ENCODE measurements around the gene SQSTM1. TPM values are rescaled to one million over a fixed set of nuclear protein-coding genes. Genes with fewer than 3 reads are reported as not detected.
"Not testable (repeated sequence)": the region's sequence is repeated elsewhere in the genome, so short reads cannot be mapped to it uniquely, and the experiment has no call there.

SQSTM1 gene
- total RNA-seq, 1 donor from 2014 or later: 146 TPM

DNA sequence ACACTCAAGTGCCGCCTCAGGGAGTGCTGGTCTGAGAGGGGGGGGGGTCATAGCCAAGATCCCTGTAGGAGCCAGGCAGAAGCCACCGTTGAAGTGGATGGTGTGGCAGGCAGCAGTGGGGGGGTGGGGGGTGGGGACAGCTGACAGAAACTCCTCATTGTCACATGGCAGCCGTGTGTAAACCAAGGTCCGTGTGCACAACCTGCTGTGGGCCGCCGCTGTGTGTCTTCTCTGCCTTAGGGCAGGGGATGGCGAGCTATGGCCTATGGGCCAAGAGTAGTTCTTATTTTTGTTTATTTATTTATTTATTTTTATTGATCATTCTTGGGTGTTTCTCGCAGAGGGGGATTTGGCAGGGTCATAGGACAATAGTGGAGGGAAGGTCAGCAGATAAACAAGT, 13.4 kb downstream of the SQSTM1 start:
- Mint-ChIP-seq H3K9me3 (peaks cover 16% of the 10 kb centered on the region), H3K4me1 (no peaks in the 10 kb centered on the region), H3K27me3 (ENCODE audit: low read depth) (no peaks in the 10 kb centered on the region), H3K27ac (no peak overlapping the region), H3K4me3 (no peak overlapping the region), H3K36me3 (peaks cover 59% of the 10 kb centered on the region)
- no peak for DNase-seq (ENCODE audit: low spot score in 2 of 2, unreplicated experiment in 2 of 2)
- TF ChIP-seq, protein P1, sequence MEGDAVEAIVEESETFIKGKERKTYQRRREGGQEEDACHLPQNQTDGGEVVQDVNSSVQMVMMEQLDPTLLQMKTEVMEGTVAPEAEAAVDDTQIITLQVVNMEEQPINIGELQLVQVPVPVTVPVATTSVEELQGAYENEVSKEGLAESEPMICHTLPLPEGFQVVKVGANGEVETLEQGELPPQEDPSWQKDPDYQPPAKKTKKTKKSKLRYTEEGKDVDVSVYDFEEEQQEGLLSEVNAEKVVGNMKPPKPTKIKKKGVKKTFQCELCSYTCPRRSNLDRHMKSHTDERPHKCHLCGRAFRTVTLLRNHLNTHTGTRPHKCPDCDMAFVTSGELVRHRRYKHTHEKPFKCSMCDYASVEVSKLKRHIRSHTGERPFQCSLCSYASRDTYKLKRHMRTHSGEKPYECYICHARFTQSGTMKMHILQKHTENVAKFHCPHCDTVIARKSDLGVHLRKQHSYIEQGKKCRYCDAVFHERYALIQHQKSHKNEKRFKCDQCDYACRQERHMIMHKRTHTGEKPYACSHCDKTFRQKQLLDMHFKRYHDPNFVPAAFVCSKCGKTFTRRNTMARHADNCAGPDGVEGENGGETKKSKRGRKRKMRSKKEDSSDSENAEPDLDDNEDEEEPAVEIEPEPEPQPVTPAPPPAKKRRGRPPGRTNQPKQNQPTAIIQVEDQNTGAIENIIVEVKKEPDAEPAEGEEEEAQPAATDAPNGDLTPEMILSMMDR (IDR thresholded peaks at IDR 0.05; ENCODE audit: unreplicated experiment): no peak

GRCh38 chr5:179834871-179835270, 14.2 kb downstream of the SQSTM1 start:
- peaks cover 52% of the 10 kb centered on the region for H3K36me3 Mint-ChIP-seq
- not testable (repeated sequence) for H3K4me1 Mint-ChIP-seq; DNase-seq (ENCODE audit: low spot score in 2 of 2, unreplicated experiment in 2 of 2); H3K9me3 Mint-ChIP-seq; H3K4me3 Mint-ChIP-seq; H3K27me3 Mint-ChIP-seq (ENCODE audit: low read depth); H3K27ac Mint-ChIP-seq

DNA sequence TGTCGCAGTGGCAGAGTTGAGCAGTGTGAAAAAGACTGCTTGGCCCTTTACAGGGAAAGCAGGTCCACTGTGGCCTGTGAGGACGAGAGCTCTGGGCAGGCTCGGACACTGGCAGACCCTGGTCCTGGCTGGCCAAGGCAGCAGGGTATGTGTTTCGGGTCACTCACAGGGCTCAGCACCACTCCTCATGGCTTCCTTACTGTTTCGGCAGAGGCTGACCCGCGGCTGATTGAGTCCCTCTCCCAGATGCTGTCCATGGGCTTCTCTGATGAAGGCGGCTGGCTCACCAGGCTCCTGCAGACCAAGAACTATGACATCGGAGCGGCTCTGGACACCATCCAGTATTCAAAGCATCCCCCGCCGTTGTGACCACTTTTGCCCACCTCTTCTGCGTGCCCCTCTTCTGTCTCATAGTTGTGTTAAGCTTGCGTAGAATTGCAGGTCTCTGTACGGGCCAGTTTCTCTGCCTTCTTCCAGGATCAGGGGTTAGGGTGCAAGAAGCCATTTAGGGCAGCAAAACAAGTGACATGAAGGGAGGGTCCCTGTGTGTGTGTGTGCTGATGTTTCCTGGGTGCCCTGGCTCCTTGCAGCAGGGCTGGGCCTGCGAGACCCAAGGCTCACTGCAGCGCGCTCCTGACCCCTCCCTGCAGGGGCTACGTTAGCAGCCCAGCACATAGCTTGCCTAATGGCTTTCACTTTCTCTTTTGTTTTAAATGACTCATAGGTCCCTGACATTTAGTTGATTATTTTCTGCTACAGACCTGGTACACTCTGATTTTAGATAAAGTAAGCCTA, 15.7 kb downstream of the SQSTM1 start:
- Mint-ChIP-seq H3K27ac (no peak overlapping the region), H3K27me3 (ENCODE audit: low read depth) (no peaks in the 10 kb centered on the region), H3K9me3 (peaks cover 7% of the 10 kb centered on the region), H3K36me3 (peaks cover 49% of the 10 kb centered on the region), H3K4me3 (no peak overlapping the region), H3K4me1 (no peaks in the 10 kb centered on the region)
- DNase-seq (ENCODE audit: low spot score in 2 of 2, unreplicated experiment in 2 of 2): no peak
- TF ChIP-seq, protein P1 (IDR thresholded peaks at IDR 0.05; ENCODE audit: unreplicated experiment): no peak

DNA sequence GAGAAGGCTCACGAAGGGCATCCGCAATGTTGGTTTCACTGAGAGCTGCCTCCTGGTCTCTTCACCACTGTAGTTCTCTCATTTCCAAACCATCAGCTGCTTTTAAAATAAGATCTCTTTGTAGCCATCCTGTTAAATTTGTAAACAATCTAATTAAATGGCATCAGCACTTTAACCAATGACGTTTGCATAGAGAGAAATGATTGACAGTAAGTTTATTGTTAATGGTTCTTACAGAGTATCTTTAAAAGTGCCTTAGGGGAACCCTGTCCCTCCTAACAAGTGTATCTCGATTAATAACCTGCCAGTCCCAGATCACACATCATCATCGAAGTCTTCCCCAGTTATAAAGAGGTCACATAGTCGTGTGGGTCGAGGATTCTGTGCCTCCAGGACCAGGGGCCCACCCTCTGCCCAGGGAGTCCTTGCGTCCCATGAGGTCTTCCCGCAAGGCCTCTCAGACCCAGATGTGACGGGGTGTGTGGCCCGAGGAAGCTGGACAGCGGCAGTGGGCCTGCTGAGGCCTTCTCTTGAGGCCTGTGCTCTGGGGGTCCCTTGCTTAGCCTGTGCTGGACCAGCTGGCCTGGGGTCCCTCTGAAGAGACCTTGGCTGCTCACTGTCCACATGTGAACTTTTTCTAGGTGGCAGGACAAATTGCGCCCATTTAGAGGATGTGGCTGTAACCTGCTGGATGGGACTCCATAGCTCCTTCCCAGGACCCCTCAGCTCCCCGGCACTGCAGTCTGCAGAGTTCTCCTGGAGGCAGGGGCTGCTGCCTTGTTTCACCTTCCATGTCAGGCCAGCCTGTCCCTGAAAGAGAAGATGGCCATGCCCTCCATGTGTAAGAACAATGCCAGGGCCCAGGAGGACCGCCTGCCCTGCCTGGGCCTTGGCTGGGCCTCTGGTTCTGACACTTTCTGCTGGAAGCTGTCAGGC, 16.6 kb downstream of the SQSTM1 start:
- Mint-ChIP-seq H3K9me3 (peaks cover 7% of the 10 kb centered on the region), H3K36me3 (peaks cover 49% of the 10 kb centered on the region), H3K4me1 (no peaks in the 10 kb centered on the region), H3K27ac (no peak overlapping the region), H3K4me3 (no peak overlapping the region), H3K27me3 (ENCODE audit: low read depth) (no peaks in the 10 kb centered on the region)
- no peak for DNase-seq (ENCODE audit: low spot score in 2 of 2, unreplicated experiment in 2 of 2)
- TF ChIP-seq, protein P1 (IDR thresholded peaks at IDR 0.05; ENCODE audit: unreplicated experiment): no peak

- H3K4me3 Mint-ChIP-seq: no peak overlapping the region
- H3K36me3 Mint-ChIP-seq: peaks cover 50% of the 10 kb centered on the region
- TF ChIP-seq, protein P1 (IDR thresholded peaks at IDR 0.05; ENCODE audit: unreplicated experiment): no peak
- no peaks in the 10 kb centered on the region for H3K4me1 Mint-ChIP-seq
- H3K27ac Mint-ChIP-seq: peak overlapping the region; percentile 64
- H3K9me3 Mint-ChIP-seq: no peaks in the 10 kb centered on the region
- H3K27me3 Mint-ChIP-seq (ENCODE audit: low read depth): no peaks in the 10 kb centered on the region
- DNase-seq (ENCODE audit: low spot score in 2 of 2, unreplicated experiment in 2 of 2): no peak
Measured at GRCh38 chr5:179839328-179840256, 18.9 kb downstream of the SQSTM1 start.
